HS-5 (cell line): ENCODE measurements around the gene KIF2C.
"Not testable (repeated sequence)": the region's sequence is repeated elsewhere in the genome, so short reads cannot be mapped to it uniquely, and the experiment has no call there.

Experiments used
- DNase-seq: peaks from one replicate; pipeline ENCODE4 v3.0.0-alpha.2; 2012; ENCODE audit warnings: low read depth

Gene KIF2C

DNA sequence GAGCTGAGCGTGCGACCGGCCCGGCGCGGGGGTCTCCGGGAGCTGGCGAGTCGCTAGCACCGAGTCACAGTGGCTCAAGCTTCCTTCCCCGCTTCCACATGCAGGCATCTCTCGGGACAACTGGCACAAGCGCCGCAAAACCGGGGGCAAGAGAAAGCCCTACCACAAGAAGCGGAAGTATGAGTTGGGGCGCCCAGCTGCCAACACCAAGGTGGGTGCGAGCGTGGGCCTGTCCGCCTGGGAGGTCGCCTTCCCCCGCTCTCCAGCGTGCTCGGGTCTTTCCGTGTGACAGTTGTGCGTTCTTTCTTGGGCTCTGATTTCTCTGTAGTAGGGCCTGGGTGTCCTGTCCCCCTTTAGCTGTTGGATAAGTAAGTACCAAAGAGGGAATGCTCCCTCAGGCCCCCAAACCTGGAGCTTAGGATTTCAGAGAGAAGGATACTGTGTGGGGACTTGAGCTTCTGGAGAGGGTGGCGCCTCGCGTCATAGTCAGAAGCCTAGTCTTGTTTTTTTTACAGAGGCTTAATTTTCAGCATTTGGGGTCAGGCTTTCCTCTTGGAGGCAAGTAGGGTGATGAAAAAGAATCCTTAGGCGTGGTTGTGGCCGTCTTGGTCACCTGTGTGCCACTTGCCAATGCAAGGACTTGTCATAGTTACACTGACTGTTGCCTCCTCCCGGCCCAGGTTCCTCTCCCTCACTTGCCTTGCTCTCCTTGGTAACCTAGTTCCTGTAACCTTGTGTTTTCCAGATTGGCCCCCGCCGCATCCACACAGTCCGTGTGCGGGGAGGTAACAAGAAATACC, 36.5 kb downstream of the KIF2C start:
- DNase-seq: no peak

DNA sequence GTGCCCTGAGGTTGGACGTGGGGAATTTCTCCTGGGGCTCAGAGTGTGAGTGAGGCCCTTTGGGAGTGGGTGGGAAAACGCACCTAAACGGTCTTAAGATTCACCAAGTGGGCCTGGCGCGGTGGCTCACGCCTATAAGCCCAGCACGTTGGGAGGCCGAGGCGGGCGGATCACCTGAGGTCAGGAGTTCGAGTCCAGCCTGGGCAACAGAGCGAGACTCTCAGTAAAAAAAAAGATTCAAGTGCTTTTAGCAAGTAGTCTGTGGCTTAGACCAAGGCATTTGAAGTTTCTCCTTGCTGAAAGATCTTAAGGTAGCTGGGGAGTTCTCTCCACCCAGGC, 37.1 kb downstream of the KIF2C start:
- DNase-seq: no peak

- DNase-seq: no peak
These were observed 37.9 kb downstream of the KIF2C start for GRCh38 chr1:44777547-44777946.

DNA sequence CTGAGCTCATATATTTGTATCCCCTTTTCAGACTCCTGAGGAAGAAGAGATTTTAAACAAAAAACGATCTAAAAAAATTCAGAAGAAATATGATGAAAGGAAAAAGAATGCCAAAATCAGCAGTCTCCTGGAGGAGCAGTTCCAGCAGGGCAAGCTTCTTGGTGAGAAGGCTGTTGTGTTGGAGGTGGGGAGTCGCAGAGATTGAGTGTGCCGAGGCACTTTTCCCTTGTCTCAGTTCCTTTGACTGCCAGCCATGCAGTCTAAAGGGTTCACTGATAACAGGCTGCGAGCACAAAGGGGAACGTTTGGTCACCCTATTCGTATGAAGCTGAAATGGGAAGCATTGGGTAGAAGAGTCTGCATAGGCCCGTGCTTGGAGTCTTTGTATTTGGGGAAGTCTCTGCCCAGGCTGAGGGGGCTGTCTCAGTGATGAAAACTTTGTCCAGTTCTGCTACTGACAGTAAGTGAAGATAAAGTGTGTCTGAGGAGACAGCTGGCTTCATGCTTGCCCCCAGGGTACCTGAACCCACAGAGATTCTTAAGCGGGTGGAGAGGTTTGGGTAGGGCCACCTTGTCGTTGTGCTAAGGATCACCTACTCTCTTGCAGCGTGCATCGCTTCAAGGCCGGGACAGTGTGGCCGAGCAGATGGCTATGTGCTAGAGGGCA, 38.5 kb downstream of the KIF2C start:
- DNase-seq: no peak

DNA sequence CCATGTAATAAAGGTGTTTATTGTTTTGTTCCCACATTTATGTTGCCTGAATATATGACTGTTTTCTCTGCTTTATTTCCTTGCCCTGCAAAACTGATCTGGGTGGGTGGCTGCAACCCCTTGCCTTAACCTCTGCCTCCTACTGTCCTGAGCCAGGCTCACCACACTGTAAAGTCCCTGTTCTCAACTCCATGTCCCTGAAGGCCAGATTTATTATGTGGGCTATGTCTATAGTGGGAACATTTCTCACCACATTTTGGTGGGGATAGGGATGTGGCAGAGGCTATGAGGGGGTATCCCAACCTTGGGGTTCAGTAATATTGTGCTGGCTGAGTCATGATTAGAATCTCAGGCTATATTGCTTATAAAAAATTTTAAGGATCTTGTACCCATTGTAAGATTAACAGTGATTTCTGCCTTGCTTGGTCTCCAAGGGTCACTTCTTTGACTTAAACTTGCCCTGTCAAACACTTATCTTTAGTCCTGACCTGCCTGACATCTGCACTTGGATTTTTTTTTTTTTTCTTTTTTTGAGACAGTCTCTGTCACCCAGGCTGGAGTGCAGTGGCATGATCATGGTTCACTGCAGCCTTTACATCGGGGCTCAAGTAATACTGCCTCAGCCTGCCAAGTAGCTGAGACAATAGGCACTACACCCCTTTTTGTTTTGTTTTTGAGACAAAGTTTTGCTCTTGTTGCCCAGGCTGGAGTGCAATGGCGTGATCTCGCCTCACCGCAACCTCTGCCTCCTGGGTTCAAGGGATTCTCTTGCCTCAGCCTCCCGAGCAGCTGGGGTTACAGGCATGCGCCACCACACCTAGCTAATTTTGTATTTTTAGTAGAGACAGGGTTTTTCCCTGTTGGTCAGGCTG, 39.3 kb downstream of the KIF2C start:
- DNase-seq: no peak

- DNase-seq: no peak
These were observed 41.0 kb downstream of the KIF2C start for GRCh38 chr1:44780583-44781121.

DNA sequence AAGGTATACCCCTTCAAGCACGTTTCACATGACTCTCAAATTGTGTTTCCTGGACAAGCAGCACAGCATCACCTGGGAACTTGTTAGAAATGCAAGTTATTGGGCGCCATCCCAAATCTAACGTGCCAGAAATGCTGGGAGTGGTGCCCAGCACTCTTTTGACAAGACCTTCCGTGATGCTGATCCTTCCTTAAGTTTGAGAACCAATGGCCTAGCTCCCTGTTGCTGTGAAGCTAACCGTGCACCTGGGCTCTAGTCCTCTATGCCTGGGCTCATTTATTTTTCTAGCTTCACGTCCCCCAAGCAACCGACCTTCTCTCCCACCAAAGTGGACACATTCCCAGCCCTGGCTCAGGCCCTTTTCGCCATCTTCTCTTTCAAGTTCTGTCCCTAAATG, 44.1 kb downstream of the KIF2C start:
- DNase-seq: no peak

DNA sequence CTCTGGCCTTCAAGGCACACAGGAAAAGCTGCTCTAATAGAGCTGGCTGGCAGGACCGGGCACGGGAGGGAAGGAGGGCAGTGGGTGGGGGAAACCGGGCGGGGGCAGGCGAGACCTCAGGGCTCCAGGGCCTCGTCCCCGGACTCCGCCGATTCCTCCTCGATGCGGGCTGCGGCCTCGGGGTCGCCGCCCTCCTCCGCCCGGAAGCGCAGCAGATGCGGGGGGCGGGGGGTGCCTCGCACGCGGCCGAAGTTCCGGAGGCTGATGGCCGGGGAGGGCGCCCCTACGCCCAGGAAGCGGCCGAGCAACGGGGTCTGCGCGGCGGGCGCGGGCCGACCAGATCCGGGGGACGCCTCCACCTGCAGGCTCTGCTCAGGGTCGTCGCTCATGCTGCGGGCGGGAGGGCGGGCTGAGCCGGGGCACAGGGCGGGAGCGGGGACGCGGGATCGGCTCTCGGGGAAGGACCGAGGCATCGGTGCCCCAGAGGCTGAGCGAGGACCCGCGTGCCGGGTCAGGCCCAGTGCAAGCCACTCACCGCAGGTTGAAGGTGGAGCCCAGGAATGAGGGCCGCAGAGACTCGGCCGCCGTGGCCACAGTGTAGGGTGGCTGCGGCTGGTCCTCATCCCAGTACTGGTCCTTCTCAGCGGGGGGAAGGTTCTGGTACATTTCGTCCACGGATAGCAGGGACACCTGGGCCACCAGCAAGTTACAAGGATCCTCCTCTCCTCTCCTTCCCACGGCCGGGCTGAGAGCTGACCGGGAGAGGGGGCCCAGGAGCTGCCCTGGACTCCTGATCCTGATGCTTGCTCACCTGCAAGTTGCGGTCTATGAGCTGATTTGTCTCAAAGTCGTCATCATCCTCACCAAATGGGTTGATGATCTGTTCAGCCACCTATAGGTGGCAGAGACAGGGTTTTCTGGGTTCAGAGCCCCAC, 44.7 kb downstream of the KIF2C start:
- DNase-seq: no peak

GRCh38 chr1:44785029-44785380, 45.4 kb downstream of the KIF2C start:
- DNase-seq: no peak

DNA sequence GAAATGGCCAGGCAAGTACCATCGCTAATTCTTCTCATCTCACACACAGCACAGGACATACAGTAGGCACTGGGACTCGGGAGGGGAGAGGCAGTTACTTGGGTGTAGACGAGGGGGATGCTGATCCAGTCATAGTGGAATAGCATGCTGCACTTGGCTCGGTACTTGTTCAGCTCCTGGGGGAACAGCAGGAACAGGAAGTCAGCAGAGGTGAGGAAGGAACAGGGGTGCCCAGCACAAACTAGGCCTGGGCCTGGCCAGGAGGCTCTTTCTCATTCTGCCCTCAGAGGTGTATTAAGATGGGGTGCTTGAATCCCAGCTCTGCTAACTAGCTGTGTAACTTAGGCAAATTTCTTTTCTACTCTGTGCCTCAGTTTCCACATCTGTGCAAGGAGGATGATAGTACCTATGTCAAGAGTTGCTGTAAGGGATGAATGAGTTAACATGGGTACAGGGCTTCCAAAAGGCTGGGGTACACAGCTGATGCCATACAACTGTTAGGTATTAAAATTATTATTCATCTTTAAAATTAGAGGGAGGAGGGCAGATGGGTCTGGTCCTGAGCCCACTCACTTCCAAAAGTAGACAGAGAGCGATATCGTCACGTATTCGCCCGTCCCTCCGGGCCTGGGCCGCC, 46.0 kb downstream of the KIF2C start:
- DNase-seq: no peak

GRCh38 chr1:44786138-44786840, 46.7 kb downstream of the KIF2C start:
- no peak for DNase-seq

GRCh38 chr1:44786841-44787426, 47.3 kb downstream of the KIF2C start:
- DNase-seq: no peak

GRCh38 chr1:44787506-44787905, 47.9 kb downstream of the KIF2C start:
- no peak for DNase-seq

DNA sequence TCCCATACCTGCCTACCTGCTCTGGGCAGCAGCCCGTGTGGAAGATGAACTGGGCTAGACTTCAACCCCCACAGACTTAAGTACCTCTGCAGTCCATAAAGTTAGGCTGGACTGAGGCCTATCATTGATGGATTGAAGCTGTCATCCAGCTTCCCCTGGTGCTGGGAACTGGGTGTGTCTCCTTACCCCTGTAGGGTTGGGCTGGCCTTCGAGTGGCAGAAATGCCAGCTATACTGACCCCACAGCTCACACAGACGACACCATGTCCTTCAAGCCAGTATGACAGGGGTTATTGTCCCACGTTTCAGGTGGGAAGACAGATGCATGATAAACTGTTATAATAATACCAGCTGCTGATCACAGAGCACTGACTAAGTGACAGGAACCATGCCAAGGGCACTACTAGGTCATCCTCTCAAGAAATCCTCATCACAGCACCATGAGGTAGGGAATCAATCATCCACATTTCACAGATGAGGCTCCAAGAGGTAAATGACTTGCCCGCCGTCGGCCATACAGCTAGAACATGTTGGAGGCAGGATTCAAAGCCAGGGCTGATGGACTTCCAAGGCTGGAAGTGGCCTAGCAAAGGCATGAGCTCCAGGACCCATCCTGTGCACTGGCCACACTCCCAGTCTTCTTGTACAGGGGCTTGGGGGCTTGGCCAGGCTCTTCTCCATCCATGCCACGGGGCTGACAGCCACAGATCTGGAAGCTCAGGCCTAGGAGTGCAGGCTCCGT, 48.7 kb downstream of the KIF2C start, which contains the start of gene BEST4:
TSS of gene BEST4 (minus strand) at position 51 of the 741 bp plus-strand sequence. CDS start 465 bp downstream, outside the sequence.
- DNase-seq: no peak

- no peak for DNase-seq
These were observed 51.5 kb downstream of the KIF2C start for GRCh38 chr1:44790968-44791801.

GRCh38 chr1:44792736-44793502, 53.3 kb downstream of the KIF2C start:
- no peak for DNase-seq

DNA sequence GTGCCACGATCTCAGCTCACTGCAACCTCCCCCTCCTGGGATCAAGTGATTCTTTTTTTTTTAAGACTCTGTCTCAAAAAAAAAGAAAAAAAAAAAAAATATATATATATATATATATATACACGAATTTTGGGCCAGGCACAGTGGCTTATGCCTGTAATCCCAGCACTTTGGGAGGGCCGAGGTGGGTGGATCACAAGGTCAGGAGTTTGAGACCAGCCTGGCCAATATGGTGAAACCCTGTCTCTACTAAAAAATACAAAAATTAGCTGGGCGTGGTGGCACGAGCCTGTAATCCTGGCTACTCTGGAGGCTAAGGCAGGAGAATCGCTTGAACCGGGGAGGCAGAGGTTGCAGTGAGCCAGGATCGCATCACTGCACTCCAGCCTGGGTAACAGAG, 58.2 kb downstream of the KIF2C start:
- DNase-seq: not testable (repeated sequence)
